NCI-H2107 treated with DMSO at 0.1 percent for 48 hours (cell line): ENCODE results near the gene RWDD4.
"Not testable (repeated sequence)": the region's sequence is repeated elsewhere in the genome, so short reads cannot be mapped to it uniquely, and the experiment has no call there.

Experiments
- DNase-seq: peaks from one replicate; lab custom pipeline; 2025; ENCODE audit not compliant: unreplicated experiment; lab: John Stamatoyannopoulos, UW

The RWDD4 gene

GRCh38 chr4:183636503-183636902 is 22.5 kb downstream of the RWDD4 start:
- DNase-seq: no peak

- no peak for DNase-seq
Measured at GRCh38 chr4:183635741-183636140, 23.2 kb downstream of the RWDD4 start.

GRCh38 chr4:183635321-183635720 is 23.7 kb downstream of the RWDD4 start:
- no peak for DNase-seq

GRCh38 chr4:183633476-183634400 is 25.2 kb downstream of the RWDD4 start:
- DNase-seq: no peak

GRCh38 chr4:183632689-183633088 is 26.3 kb downstream of the RWDD4 start:
- no peak for DNase-seq

GRCh38 chr4:183631577-183632198 is 27.3 kb downstream of the RWDD4 start:
- no peak for DNase-seq

- DNase-seq: no peak
Measured at GRCh38 chr4:183627979-183628588, 30.9 kb downstream of the RWDD4 start.

GRCh38 chr4:183627286-183627685 is 31.7 kb downstream of the RWDD4 start:
- DNase-seq: not testable (repeated sequence)

GRCh38 chr4:183626168-183626567 is 32.8 kb downstream of the RWDD4 start:
- DNase-seq: no peak

GRCh38 chr4:183624548-183624947 is 34.4 kb downstream of the RWDD4 start:
- DNase-seq: no peak

GRCh38 chr4:183621875-183622274 is 37.1 kb downstream of the RWDD4 start:
- DNase-seq: no peak

GRCh38 chr4:183620421-183620820 is 38.6 kb downstream of the RWDD4 start:
- DNase-seq: no peak

GRCh38 chr4:183618681-183619080 is 40.3 kb downstream of the RWDD4 start:
- DNase-seq: no peak

- DNase-seq: no peak
Measured at GRCh38 chr4:183617075-183617474, 41.9 kb downstream of the RWDD4 start.

GRCh38 chr4:183612329-183613250 is 46.4 kb downstream of the RWDD4 start:
- no peak for DNase-seq

- DNase-seq: no peak
Measured at GRCh38 chr4:183611210-183611830, 47.7 kb downstream of the RWDD4 start.

GRCh38 chr4:183610613-183611012 is 48.4 kb downstream of the RWDD4 start:
- DNase-seq: no peak

- DNase-seq: no peak
Measured at GRCh38 chr4:183610033-183610432, 49.0 kb downstream of the RWDD4 start.

- DNase-seq: no peak
Measured at GRCh38 chr4:183609151-183609550, 49.8 kb downstream of the RWDD4 start.

GRCh38 chr4:183607894-183608293 is 51.1 kb downstream of the RWDD4 start:
- no peak for DNase-seq
